ENCODE results near the gene KRT23. TPM values are rescaled to one million over a fixed set of nuclear protein-coding genes. Genes with fewer than 3 reads are reported as not detected.

Gene KRT23
- total RNA-seq, 1 experiment from 2014 or later = not detected

- H3K4me1 ChIP-seq (ENCODE audit: insufficient read depth, low read length) = no peaks in the 10 kb centered on the region
- Mint-ChIP-seq H3K4me3 (no peak overlapping the region), H3K27ac (no peak overlapping the region), H3K27me3 (ENCODE audit: low read depth) (no peaks in the 10 kb centered on the region), H3K4me1 (peaks cover 4 to 9% of the 10 kb centered on the region in 2 experiments), H3K9me3 (no peaks in the 10 kb centered on the region), H3K36me3 (ENCODE audit: insufficient read depth in 1 of 3, low read depth in 3 of 3) (no peaks in the 10 kb centered on the region)
- H2AFZ ChIP-seq (ENCODE audit: low read length) = no peak overlapping the region
- no peak overlapping the region for H2BK20ac ChIP-seq (ENCODE audit: low read depth, low read length, poor library complexity, severe bottlenecking)
- H3K23ac ChIP-seq (ENCODE audit: insufficient read length, low read depth, low read length) = no peak overlapping the region
- no peak overlapping the region for H4K5ac ChIP-seq (ENCODE audit: insufficient read length, low read depth, low read length)
- H3K23me2 ChIP-seq (ENCODE audit: insufficient read length, low read depth, low read length, poor library complexity, severe bottlenecking) = no peaks in the 10 kb centered on the region
- no peak overlapping the region for H3K4ac ChIP-seq (ENCODE audit: low read depth, low read length)
- H3K4me2 ChIP-seq (ENCODE audit: insufficient read depth, insufficient read length, low read length) = no peak overlapping the region
- no peaks in the 10 kb centered on the region for H3K79me1 ChIP-seq (ENCODE audit: insufficient read depth, low read depth, low read length, poor library complexity, severe bottlenecking)
- no peaks in the 10 kb centered on the region for H3K27me3 ChIP-seq (ENCODE audit: insufficient read depth, low read length)
- H4K8ac ChIP-seq (replicated peaks; ENCODE audit: insufficient read length, low read depth, low read length) = no peak overlapping the region
- no peak overlapping the region for H2BK12ac ChIP-seq (ENCODE audit: insufficient read length, low read depth, low read length)
- no peak overlapping the region for H4K91ac ChIP-seq (ENCODE audit: insufficient read length, low read depth, low read length)
- no peaks in the 10 kb centered on the region for H4K20me1 ChIP-seq (ENCODE audit: control insufficient read depth, insufficient read depth, insufficient read length)
- DNase-seq = no peak
- H3T11ph ChIP-seq (ENCODE audit: low read length) = no peak overlapping the region
- TF ChIP-seq, protein P1, sequence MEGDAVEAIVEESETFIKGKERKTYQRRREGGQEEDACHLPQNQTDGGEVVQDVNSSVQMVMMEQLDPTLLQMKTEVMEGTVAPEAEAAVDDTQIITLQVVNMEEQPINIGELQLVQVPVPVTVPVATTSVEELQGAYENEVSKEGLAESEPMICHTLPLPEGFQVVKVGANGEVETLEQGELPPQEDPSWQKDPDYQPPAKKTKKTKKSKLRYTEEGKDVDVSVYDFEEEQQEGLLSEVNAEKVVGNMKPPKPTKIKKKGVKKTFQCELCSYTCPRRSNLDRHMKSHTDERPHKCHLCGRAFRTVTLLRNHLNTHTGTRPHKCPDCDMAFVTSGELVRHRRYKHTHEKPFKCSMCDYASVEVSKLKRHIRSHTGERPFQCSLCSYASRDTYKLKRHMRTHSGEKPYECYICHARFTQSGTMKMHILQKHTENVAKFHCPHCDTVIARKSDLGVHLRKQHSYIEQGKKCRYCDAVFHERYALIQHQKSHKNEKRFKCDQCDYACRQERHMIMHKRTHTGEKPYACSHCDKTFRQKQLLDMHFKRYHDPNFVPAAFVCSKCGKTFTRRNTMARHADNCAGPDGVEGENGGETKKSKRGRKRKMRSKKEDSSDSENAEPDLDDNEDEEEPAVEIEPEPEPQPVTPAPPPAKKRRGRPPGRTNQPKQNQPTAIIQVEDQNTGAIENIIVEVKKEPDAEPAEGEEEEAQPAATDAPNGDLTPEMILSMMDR (conservative IDR thresholded peaks at IDR 0.05) = no peak
- no peak overlapping the region for H3K18ac ChIP-seq (ENCODE audit: insufficient read length, low read depth, low read length)
- no peak overlapping the region for H3K9ac ChIP-seq (ENCODE audit: extremely low read depth, insufficient read length, low read length)
- H2BK120ac ChIP-seq (ENCODE audit: low read depth, low read length, poor library complexity, severe bottlenecking) = no peak overlapping the region
- no peak overlapping the region for H2BK5ac ChIP-seq (ENCODE audit: insufficient read length, low read length)
- no peak overlapping the region for H3K27ac ChIP-seq (ENCODE audit: insufficient read length, low read depth, low read length)
- no peak overlapping the region for H3K14ac ChIP-seq (ENCODE audit: insufficient read depth, low read length)
- no peaks in the 10 kb centered on the region for H3K79me2 ChIP-seq (ENCODE audit: insufficient read depth, low read length)
- H3K56ac ChIP-seq (ENCODE audit: insufficient read length, low read depth, low read length) = no peak overlapping the region
- no peak overlapping the region for H2AK5ac ChIP-seq (ENCODE audit: insufficient read length, low read length)
- no peak overlapping the region for H2BK15ac ChIP-seq (ENCODE audit: low read depth, low read length)
- WGBS (ENCODE audit: extremely low coverage, insufficient read length, low lambda C conversion rate) = no CpG with 5 or more reads among the region's 13 CpGs
- no peaks in the 10 kb centered on the region for H3K9me3 ChIP-seq (ENCODE audit: control insufficient read depth, low read depth, low read length)
Observed at GRCh38 chr17:40912486-40913210, 24.8 kb downstream of the KRT23 start.

Data from H9 (cell line).